CD8-positive, alpha-beta memory T cell (primary cell): ENCODE measurements around the gene NDC80. TPM values are rescaled to one million over a fixed set of nuclear protein-coding genes. Genes with fewer than 3 reads are reported as not detected.

Source experiments
- CTCF ChIA-PET: fragments of 350-600 bp; sonication (Branson Sonifier 250); formaldehyde crosslinking; loops from one replicate; lab custom pipeline; 2021; ENCODE audit warnings: antibody characterized with exemption; lab: Charles Lee
- POLR2A ChIA-PET: fragments of 350-600 bp; sonication (Branson Sonifier 250); formaldehyde crosslinking; loops from one replicate; lab custom pipeline; 2021; ENCODE audit warnings: antibody characterized with exemption; lab: Charles Lee
- DNase-seq, 5 donors: peaks; one replicate each; pipeline versions ENCODE4 v3.0.0 to v3.0.0-alpha.2; 2020 to 2022; ENCODE audit warnings: mixed read lengths in 1 of 5
- H3K27ac ChIP-seq: one replicate; pipeline ENCODE4 v1.7.0; 2013; ENCODE audit warnings: low read depth, mild to moderate bottlenecking, low read length, moderate library complexity
- H3K27me3 ChIP-seq: 2 replicates; pipeline ENCODE4 v1.7.0; 2013; ENCODE audit warnings: low read length, mild to moderate bottlenecking; ENCODE audit not compliant: insufficient read depth, poor library complexity, severe bottlenecking
- H3K36me3 ChIP-seq: 2 replicates; pipeline ENCODE4 v1.7.0; 2013; ENCODE audit warnings: mild to moderate bottlenecking, low read length, moderate library complexity; ENCODE audit not compliant: insufficient read depth
- H3K4me1 ChIP-seq: 2 replicates; pipeline ENCODE4 v1.7.0; 2013; ENCODE audit warnings: mild to moderate bottlenecking, low read length, moderate library complexity; ENCODE audit not compliant: insufficient read depth
- H3K4me3 ChIP-seq: 2 replicates; pipeline ENCODE4 v1.7.0; 2013; ENCODE audit warnings: mild to moderate bottlenecking, low read length
- H3K9me3 ChIP-seq: 2 replicates; pipeline ENCODE4 v1.7.0; 2013; ENCODE audit warnings: mild to moderate bottlenecking, low read length
- H3K27ac Mint-ChIP-seq, 8 donors: one replicate each; pipeline ENCODE4 v1.8.0; 2020 to 2021; ENCODE audit warnings: mixed read lengths in 8 of 8, mild to moderate bottlenecking in 6 of 8, inconsistent platforms in 3 of 8, moderate library complexity in 3 of 8
- H3K27me3 Mint-ChIP-seq, 2 donors: one replicate each; pipeline ENCODE4 v1.8.0; 2020 to 2021; ENCODE audit warnings: mixed read lengths in 2 of 2, mild to moderate bottlenecking in 1 of 2, moderate library complexity in 1 of 2
- H3K36me3 Mint-ChIP-seq, 3 donors: one replicate each; pipeline ENCODE4 v1.8.0; 2020 to 2021; ENCODE audit warnings: mixed read lengths in 3 of 3, inconsistent platforms in 1 of 3, mild to moderate bottlenecking in 1 of 3
- H3K4me1 Mint-ChIP-seq, 3 donors: one replicate each; pipeline ENCODE4 v1.8.0; 2020 to 2021; ENCODE audit warnings: mixed read lengths in 3 of 3, inconsistent platforms in 1 of 3, mild to moderate bottlenecking in 1 of 3
- H3K4me3 Mint-ChIP-seq, 7 donors: one replicate each; pipeline ENCODE4 v1.8.0; 2020 to 2021; ENCODE audit warnings: mixed read lengths in 7 of 7, mild to moderate bottlenecking in 6 of 7, moderate library complexity in 4 of 7, inconsistent platforms in 2 of 7
- H3K9me3 Mint-ChIP-seq, 5 donors: one replicate each; pipeline ENCODE4 v1.8.0; 2020 to 2022; ENCODE audit warnings: mixed read lengths in 5 of 5, mild to moderate bottlenecking in 3 of 5, moderate library complexity in 2 of 5, inconsistent platforms in 1 of 5
- polyA plus RNA-seq: library from polyadenylated mRNA; unstranded; fragments of 300-500 nt; fragmentation: Illumina TruSeq; gene quantifications from one replicate; pipeline ENCODE4 v1.2.3, GENCODE V29; 2021
- total RNA-seq, 2 experiments: library from RNA; stranded (reverse); gene quantifications; one replicate each; pipeline ENCODE4 v1.2.3, GENCODE V29; 2021

NDC80 gene
- total and polyA plus RNA-seq, 3 experiments from 2014 or later = 5.4 to 44.4 (median 41.6) TPM

DNA sequence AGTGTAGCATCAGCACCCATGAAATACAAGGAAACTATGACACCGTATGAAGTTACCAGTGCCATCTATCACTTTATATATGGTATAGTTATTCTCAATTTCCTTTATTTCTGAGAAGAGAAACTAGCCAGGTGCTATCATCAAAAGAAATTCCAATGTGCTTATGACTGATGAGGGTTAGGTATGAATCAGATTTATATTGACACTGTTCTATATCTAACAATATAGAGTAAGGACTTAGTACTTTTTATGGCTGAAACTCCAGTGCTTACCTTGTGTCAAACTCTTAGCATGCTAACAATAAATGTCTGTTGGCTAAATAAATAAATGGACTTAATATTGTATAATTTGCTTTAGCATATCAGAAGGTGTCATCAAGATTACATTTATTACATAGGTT is 7.0 kb upstream of the NDC80 start:
- H3K4me1 Mint-ChIP-seq = peaks cover 22 to 45% (median 42%) of the 10 kb centered on the region in 3 donors
- no peaks in the 10 kb centered on the region for H3K36me3 ChIP-seq
- no peaks in the 10 kb centered on the region for H3K9me3 Mint-ChIP-seq
- H3K27ac Mint-ChIP-seq = no peak overlapping the region
- H3K4me3 Mint-ChIP-seq = no peak overlapping the region
- no peaks in the 10 kb centered on the region for H3K9me3 ChIP-seq
- no peaks in the 10 kb centered on the region for H3K27me3 Mint-ChIP-seq
- H3K4me1 ChIP-seq = peaks cover 7% of the 10 kb centered on the region
- ChIA-PET CTCF (interaction anchor here (1.2 kb wide), 1 partner anchor 92 kb away, joined by 4 read pairs; the partner anchor contains the start of gene SMCHD1), POLR2A (interaction anchor here (0.5 kb wide), 1 partner anchor 150 kb away, joined by 5 read pairs; no protein-coding TSS in a partner anchor)
- H3K4me3 ChIP-seq = no peak overlapping the region
- H3K27me3 ChIP-seq = no peaks in the 10 kb centered on the region
- DNase-seq = no peak
- H3K27ac ChIP-seq = no peak overlapping the region
- peaks cover 6 to 53% (median 12%) of the 10 kb centered on the region in 3 donors for H3K36me3 Mint-ChIP-seq

DNA sequence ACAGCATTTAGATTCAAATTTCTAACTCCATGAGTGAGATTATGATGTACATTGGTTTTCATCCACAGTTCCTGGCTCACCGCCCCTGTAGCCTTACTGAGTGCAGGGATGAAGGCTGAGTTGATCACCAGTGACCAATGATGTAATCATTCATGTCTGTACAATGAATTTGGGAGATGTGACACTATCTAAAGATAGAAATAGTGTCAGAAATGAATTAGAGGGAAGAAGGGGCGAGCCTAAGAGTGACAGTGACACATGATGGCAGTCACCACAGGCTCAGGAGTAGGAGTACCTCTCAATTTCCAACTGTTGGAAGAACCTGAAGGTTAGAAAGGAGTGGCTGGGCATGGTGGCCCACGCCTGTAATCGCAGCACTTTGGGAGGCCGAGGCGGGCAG is 3.2 kb upstream of the NDC80 start:
- H3K27ac Mint-ChIP-seq = peak overlapping the region in 6 of 8 donors; percentile 17 to 93 (median 64)
- peaks cover 51 to 76% (median 76%) of the 10 kb centered on the region in 3 donors for H3K4me1 Mint-ChIP-seq
- no peaks in the 10 kb centered on the region for H3K9me3 Mint-ChIP-seq
- H3K4me3 Mint-ChIP-seq = peak overlapping the region in 4 of 7 donors; percentile 9 to 99 (median 73)
- H3K27me3 Mint-ChIP-seq = peaks cover 0 to 2% of the 10 kb centered on the region in 2 donors
- Histone ChIP-seq H3K9me3 (no peaks in the 10 kb centered on the region), H3K36me3 (no peaks in the 10 kb centered on the region), H3K27ac (no peak overlapping the region), H3K4me1 (peaks cover 28% of the 10 kb centered on the region), H3K4me3 (no peak overlapping the region), H3K27me3 (no peaks in the 10 kb centered on the region)
- ChIA-PET CTCF (no interaction called here), POLR2A (interaction anchor here (1.1 kb wide), 1 partner anchor 88 kb away, joined by 3 read pairs; the partner anchor contains the start of gene SMCHD1)
- peaks cover 6 to 45% (median 7%) of the 10 kb centered on the region in 3 donors for H3K36me3 Mint-ChIP-seq
- no peak for DNase-seq

DNA sequence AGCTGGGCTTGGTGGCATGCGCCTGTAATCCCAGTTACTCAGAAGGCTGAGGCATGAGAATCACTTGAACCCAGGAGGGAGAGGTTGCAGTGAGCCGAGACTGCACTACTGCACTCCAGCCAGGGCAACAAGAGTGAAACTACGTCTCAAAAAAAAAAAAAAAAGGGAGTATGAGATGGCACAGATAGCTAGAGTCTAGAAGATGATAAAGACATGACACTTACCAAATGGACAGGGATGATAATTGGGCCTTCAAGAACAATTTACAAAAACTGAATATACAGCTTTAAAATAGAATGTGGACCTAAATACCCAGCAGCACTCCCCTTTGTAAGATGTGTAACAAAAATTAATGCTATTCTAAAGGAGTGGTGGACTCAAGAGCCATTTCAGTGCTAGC is 2.8 kb upstream of the NDC80 start:
- CTCF ChIA-PET = no interaction called here
- no peaks in the 10 kb centered on the region for H3K9me3 Mint-ChIP-seq
- POLR2A ChIA-PET = interaction anchor here (1.1 kb wide), 1 partner anchor 87 kb away, joined by 3 read pairs; the partner anchor contains the start of gene SMCHD1
- H3K4me3 ChIP-seq = no peak overlapping the region
- H3K4me1 ChIP-seq = peaks cover 28% of the 10 kb centered on the region
- DNase-seq = no peak
- H3K27ac ChIP-seq = no peak overlapping the region
- peaks cover 6 to 44% (median 6%) of the 10 kb centered on the region in 3 donors for H3K36me3 Mint-ChIP-seq
- H3K27me3 Mint-ChIP-seq = peaks cover 0 to 2% of the 10 kb centered on the region in 2 donors
- H3K4me3 Mint-ChIP-seq = peak overlapping the region in 5 of 7 donors; percentile 86 to 100 (median 99)
- no peaks in the 10 kb centered on the region for H3K36me3 ChIP-seq
- peak overlapping the region in 7 of 8 donors; percentile 17 to 100 (median 76) for H3K27ac Mint-ChIP-seq
- peaks cover 54 to 81% (median 80%) of the 10 kb centered on the region in 3 donors for H3K4me1 Mint-ChIP-seq
- H3K9me3 ChIP-seq = no peaks in the 10 kb centered on the region
- no peaks in the 10 kb centered on the region for H3K27me3 ChIP-seq

DNA sequence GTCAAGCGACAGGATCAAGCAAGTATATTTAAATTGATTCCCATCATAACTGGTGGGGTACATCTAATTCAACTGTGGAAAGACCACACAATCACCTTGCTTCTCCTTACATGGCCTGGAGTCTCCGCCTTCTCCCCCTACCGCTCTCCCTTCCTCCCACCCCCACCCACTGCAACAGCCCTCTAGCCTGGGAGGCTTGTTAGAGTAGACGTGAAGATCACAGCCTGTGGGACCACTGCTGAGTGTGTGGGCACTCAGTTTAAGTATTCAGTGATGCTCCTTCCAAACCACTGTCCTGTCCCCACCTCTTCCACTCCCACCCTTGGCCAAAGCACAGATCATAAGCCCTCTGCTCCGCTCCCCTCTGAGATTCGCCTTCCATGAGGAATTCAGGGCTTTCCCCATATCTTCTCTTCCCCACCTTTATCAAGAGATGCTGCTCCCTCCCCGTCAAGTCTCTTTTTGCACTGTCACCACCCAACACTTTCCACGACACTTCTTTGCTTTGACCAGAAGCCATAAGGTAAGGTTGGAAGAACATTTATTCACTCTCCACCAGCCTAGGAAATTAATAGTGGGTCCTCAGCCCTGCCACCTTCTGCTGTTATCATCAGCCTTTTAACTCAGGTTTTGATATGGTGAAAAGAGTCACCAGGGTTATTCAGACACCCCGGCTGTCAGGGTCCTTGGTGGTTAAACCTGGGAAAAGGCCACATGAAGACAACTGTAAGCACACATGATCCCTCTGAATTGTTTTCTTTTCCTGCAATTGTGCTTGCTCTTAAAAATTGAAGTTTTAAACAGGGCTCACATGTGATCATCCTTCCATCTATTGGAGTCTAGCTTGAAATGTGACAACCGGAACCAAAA is 1.8 kb upstream of the NDC80 start:
- no peak for DNase-seq
- Histone ChIP-seq H3K9me3 (no peaks in the 10 kb centered on the region), H3K36me3 (no peaks in the 10 kb centered on the region), H3K27me3 (no peaks in the 10 kb centered on the region), H3K4me3 (peak overlapping the region; percentile 17), H3K27ac (no peak overlapping the region), H3K4me1 (peaks cover 28% of the 10 kb centered on the region)
- Mint-ChIP-seq H3K4me3 (peak overlapping the region; percentile 98 to 100 (median 99)), H3K27ac (peak overlapping the region; percentile 17 to 100 (median 74)), H3K4me1 (peaks cover 57 to 86% (median 82%) of the 10 kb centered on the region in 3 donors), H3K27me3 (peaks cover 0 to 2% of the 10 kb centered on the region in 2 donors), H3K9me3 (no peaks in the 10 kb centered on the region), H3K36me3 (peaks cover 5 to 40% (median 6%) of the 10 kb centered on the region in 3 donors)
- ChIA-PET CTCF (interaction anchor here (1.2 to 3.0 kb wide), 6 partner anchors 19 to 113 kb away, joined by 3 to 24 read pairs (median 10); partner anchors contain the start of gene SMCHD1), POLR2A (interaction anchor here (1.1 to 2.9 kb wide), 3 partner anchors 37 to 86 kb away, joined by 3 to 43 read pairs (median 15); partner anchors contain the start of gene SMCHD1)

DNA sequence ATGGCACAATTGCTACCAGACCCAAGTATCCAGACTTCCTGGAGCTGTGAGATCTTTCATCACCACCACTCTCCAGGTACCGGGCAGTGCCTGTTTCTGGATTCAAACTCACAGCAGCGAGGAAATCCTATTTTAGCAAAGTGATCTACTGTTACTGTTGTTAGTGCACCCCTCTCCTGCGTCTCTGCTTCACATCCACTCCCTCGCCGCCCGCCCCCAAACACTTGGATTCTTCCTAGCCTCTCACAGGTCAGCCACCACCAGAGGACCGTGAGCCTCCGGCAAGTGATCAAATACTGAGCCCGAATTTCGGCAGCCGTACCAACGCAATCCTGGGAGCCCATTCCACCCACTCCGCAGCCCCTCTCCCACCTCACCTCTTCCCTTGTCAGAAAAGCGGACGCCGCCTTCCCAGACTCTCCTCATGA is 571 bp upstream of the NDC80 start:
- POLR2A ChIA-PET = interaction anchor here (0.7 to 2.9 kb wide), 6 partner anchors 35 to 95 kb away, joined by 3 to 63 read pairs (median 10); partner anchors contain the start of gene SMCHD1
- Histone ChIP-seq H3K4me3 (peak overlapping the region; percentile 98), H3K27ac (peak overlapping the region; percentile 100), H3K4me1 (peaks cover 28% of the 10 kb centered on the region), H3K36me3 (no peaks in the 10 kb centered on the region), H3K27me3 (no peaks in the 10 kb centered on the region), H3K9me3 (no peaks in the 10 kb centered on the region)
- Mint-ChIP-seq H3K27me3 (peaks cover 0 to 2% of the 10 kb centered on the region in 2 donors), H3K4me1 (peaks cover 54 to 77% (median 71%) of the 10 kb centered on the region in 3 donors), H3K36me3 (peaks cover 0 to 31% (median 3%) of the 10 kb centered on the region in 3 donors), H3K27ac (peak overlapping the region; percentile 98 to 100 (median 100)), H3K4me3 (peak overlapping the region; percentile 98 to 100 (median 99)), H3K9me3 (no peaks in the 10 kb centered on the region)
- peak in 4 of 5 donors; percentile 42 to 80 (median 59) for DNase-seq
- CTCF ChIA-PET = interaction anchor here (0.8 to 3.0 kb wide), 17 partner anchors 18 to 491 kb away, joined by 3 to 24 read pairs (median 3); partner anchors contain the start of gene SMCHD1

DNA sequence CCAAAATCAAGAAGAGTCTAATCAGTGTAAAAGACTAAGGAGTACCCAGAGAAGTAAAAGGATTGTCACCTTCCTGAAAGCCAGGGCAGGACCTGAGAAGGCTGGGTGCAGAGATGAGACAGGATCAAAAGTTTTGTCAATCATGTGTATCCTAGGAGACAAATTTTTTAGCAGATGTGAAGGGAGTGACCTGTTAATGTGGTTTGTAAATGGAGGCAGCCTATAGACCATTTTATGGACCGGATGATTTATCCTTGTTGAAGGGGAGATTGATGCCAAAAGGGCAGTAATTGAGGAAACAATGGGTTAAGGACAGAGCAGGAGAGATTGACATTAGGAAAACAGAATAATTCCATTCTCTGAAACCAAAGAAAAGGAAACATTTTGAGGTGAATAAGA is 813 bp downstream of the NDC80 start:
- Mint-ChIP-seq H3K4me1 (peaks cover 51 to 79% (median 69%) of the 10 kb centered on the region in 3 donors), H3K4me3 (peak overlapping the region; percentile 98 to 100 (median 99)), H3K36me3 (peaks cover 0 to 22% (median 3%) of the 10 kb centered on the region in 3 donors), H3K27me3 (peaks cover 0 to 2% of the 10 kb centered on the region in 2 donors), H3K27ac (peak overlapping the region; percentile 62 to 100 (median 99)), H3K9me3 (no peaks in the 10 kb centered on the region)
- Histone ChIP-seq H3K36me3 (no peaks in the 10 kb centered on the region), H3K9me3 (no peaks in the 10 kb centered on the region), H3K4me3 (peak overlapping the region; percentile 98), H3K27ac (peak overlapping the region; percentile 100), H3K27me3 (no peaks in the 10 kb centered on the region), H3K4me1 (peaks cover 28% of the 10 kb centered on the region)
- DNase-seq = no peak
- CTCF ChIA-PET = interaction anchor here (1.3 to 3.0 kb wide), 6 partner anchors 17 to 102 kb away, joined by 3 to 24 read pairs (median 10); partner anchors contain the start of gene SMCHD1
- POLR2A ChIA-PET = interaction anchor here (2.3 to 2.9 kb wide), 2 partner anchors 64 to 84 kb away, joined by 43 to 63 read pairs; partner anchors contain the start of gene SMCHD1

DNA sequence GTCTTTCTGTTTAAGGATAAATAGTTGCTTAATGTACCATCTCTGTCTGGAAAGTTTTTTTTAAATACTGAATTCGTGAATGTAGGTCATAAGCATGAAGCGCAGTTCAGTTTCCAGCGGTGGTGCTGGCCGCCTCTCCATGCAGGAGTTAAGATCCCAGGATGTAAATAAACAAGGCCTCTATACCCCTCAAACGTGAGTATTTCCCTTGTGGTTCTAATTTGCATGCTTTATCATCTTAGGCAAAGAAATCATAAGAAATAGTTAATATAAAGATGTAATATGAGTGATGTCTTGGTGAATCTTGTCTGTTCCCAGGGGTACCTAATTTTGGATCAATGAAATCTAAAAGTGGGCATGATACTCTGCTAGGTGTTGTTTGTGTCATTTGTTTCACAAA is 1.5 kb downstream of the NDC80 start:
- H3K27ac Mint-ChIP-seq = peak overlapping the region; percentile 76 to 100 (median 92)
- Histone ChIP-seq H3K4me1 (peaks cover 32% of the 10 kb centered on the region), H3K27me3 (no peaks in the 10 kb centered on the region), H3K27ac (peak overlapping the region; percentile 100), H3K4me3 (no peak overlapping the region), H3K36me3 (no peaks in the 10 kb centered on the region), H3K9me3 (no peaks in the 10 kb centered on the region)
- peaks cover 0 to 17% (median 3%) of the 10 kb centered on the region in 3 donors for H3K36me3 Mint-ChIP-seq
- peak overlapping the region; percentile 69 to 100 (median 99) for H3K4me3 Mint-ChIP-seq
- H3K27me3 Mint-ChIP-seq = peaks cover 0 to 2% of the 10 kb centered on the region in 2 donors
- H3K4me1 Mint-ChIP-seq = peaks cover 53 to 79% (median 69%) of the 10 kb centered on the region in 3 donors
- DNase-seq = no peak
- ChIA-PET CTCF (interaction anchor here (0.5 kb wide), 1 partner anchor 64 kb away, joined by 4 read pairs; no protein-coding TSS in a partner anchor), POLR2A (no interaction called here)
- H3K9me3 Mint-ChIP-seq = no peaks in the 10 kb centered on the region
